ENCODE data around the gene ENHO.

ENHO gene

DNA sequence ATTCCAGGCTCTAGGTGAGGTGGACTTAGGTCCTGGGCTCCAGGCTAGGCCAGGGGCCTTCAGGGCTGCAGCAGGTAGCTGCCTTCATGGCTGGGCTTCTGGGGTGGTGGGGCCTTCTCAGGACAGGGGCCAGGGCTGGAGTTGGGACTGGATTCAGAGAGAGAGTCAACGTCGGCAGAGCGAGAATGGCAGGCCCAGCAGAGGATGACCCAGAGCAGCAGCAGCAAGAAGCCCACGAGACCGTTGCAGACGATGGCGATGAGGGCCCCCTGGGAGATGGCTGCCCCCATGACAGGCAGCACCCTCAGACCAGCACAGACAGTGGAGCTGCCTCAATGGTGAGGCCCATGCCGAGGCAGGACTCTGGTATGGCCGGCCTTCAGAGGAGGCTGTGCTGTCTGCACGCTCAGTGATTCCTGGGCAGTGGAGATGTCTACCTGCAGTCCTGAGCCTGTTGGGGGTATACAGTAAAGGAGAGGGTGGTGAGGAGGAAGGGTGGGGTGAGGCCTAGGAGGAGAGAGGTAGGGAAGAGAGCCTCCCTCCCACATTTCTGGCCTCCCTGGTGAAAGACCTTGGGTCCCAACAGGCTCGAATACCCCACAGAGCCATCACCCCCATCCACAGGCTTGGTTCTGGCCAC is 1.3 kb downstream of the ENHO start:
- Mint-ChIP-seq H3K9me3 (no peaks in the 10 kb centered on the region), H3K36me3 (ENCODE audit: low read depth) (no peaks in the 10 kb centered on the region), H3K27me3 (ENCODE audit: low read depth) (peaks cover 43% of the 10 kb centered on the region), H3K4me3 (peak overlapping the region; percentile 35 to 53 (median 39)), H3K4me1 (peaks cover 18% of the 10 kb centered on the region), H3K27ac (no peak overlapping the region)
- TF ChIP-seq, protein P1, sequence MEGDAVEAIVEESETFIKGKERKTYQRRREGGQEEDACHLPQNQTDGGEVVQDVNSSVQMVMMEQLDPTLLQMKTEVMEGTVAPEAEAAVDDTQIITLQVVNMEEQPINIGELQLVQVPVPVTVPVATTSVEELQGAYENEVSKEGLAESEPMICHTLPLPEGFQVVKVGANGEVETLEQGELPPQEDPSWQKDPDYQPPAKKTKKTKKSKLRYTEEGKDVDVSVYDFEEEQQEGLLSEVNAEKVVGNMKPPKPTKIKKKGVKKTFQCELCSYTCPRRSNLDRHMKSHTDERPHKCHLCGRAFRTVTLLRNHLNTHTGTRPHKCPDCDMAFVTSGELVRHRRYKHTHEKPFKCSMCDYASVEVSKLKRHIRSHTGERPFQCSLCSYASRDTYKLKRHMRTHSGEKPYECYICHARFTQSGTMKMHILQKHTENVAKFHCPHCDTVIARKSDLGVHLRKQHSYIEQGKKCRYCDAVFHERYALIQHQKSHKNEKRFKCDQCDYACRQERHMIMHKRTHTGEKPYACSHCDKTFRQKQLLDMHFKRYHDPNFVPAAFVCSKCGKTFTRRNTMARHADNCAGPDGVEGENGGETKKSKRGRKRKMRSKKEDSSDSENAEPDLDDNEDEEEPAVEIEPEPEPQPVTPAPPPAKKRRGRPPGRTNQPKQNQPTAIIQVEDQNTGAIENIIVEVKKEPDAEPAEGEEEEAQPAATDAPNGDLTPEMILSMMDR (IDR thresholded peaks at IDR 0.05; ENCODE audit: unreplicated experiment in 3 of 3) = no peak

DNA sequence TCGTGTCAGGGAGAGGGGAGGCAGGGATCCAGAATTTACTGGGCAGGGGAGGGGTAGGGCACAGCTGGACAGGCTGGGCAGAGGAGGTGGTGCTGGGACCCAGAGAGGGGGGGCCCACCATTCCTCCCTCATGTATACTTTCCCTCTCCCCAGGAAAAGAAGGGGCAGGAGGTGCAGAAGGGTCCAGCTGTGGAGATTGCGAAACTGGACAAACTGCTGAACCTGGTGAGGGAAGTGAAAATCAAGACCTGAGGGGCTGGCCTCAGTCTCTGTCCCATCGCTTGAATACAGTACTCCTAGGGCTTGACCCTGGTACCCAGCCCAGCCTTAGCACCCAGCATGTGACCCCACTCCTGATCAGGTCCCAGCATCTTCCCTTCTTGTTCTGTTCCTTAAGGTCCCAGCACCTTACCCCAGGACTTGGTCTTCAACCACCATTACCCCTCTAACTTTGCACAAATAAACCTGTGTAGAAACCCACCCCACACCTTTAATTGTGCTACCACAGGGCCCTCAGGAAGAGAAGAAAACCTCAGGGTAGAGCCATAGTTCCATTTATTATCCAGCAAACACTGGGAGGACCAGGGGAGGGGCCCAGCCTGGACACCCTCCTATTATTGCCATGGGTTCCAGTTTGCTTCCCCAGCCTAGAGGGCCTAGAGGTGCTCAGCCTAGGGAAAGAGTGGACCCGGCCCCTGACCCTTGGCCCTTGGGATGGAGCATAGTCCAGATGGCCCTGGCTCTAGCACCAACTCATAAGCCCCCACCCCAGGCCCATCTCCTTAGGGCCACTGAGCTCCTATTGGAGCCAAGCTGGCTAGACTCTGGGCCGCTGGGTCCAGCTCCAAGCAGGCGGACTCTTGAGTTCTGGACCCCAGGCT is 2.0 kb downstream of the ENHO start:
- Mint-ChIP-seq H3K27ac (no peak overlapping the region), H3K27me3 (ENCODE audit: low read depth) (peaks cover 46% of the 10 kb centered on the region), H3K36me3 (ENCODE audit: low read depth) (no peaks in the 10 kb centered on the region), H3K4me3 (peak overlapping the region in 2 of 3 experiments; percentile 11 to 46), H3K4me1 (peaks cover 18% of the 10 kb centered on the region), H3K9me3 (no peaks in the 10 kb centered on the region)
- TF ChIP-seq, protein P1 (IDR thresholded peaks at IDR 0.05; ENCODE audit: unreplicated experiment in 3 of 3) = no peak

GRCh38 chr9:34520096-34520495 is 2.7 kb downstream of the ENHO start:
- Mint-ChIP-seq H3K4me1 (peaks cover 18% of the 10 kb centered on the region), H3K27ac (no peak overlapping the region)

GRCh38 chr9:34519321-34520020 is 3.3 kb downstream of the ENHO start:
- Mint-ChIP-seq H3K4me1 (peaks cover 13% of the 10 kb centered on the region), H3K36me3 (ENCODE audit: low read depth) (no peaks in the 10 kb centered on the region), H3K9me3 (no peaks in the 10 kb centered on the region), H3K27ac (no peak overlapping the region), H3K27me3 (ENCODE audit: low read depth) (peaks cover 39% of the 10 kb centered on the region), H3K4me3 (peak overlapping the region in 1 of 3 experiments; percentile 7)
- TF ChIP-seq, protein P1 (IDR thresholded peaks at IDR 0.05; ENCODE audit: unreplicated experiment in 3 of 3) = no peak

More at GRCh38 chr9:34520096-34520495, 2.7 kb downstream of the ENHO start:
- Mint-ChIP-seq H3K9me3 (no peaks in the 10 kb centered on the region), H3K27me3 (ENCODE audit: low read depth) (peaks cover 41% of the 10 kb centered on the region), H3K4me3 (no peak overlapping the region), H3K36me3 (ENCODE audit: low read depth) (no peaks in the 10 kb centered on the region)
- TF ChIP-seq, protein P1 (IDR thresholded peaks at IDR 0.05; ENCODE audit: unreplicated experiment in 3 of 3) = no peak

DNA sequence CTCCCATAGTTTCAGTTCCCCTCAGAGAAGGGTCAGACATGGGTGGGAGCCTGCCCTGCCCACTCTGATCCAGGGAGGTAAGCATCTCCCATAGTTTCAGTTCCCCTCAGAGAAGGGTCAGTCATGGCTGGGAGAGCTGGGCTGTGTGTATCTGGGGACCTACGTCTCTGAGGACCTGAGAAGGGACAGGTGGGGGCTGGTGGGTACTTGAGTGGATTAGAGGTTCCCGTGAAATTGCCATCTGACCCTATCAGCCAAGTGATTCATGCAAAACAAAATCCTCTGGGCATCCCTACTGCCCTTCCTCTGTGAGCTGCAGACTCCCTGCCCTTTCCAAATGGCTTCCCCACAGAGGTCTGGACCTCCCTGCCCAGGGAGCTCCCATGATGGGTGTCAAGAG is 3.9 kb downstream of the ENHO start:
- TF ChIP-seq, protein P1 (IDR thresholded peaks at IDR 0.05; ENCODE audit: unreplicated experiment in 3 of 3) = no peak
- Mint-ChIP-seq H3K4me1 (peaks cover 11% of the 10 kb centered on the region), H3K9me3 (no peaks in the 10 kb centered on the region), H3K27ac (no peak overlapping the region), H3K4me3 (no peak overlapping the region), H3K36me3 (ENCODE audit: low read depth) (no peaks in the 10 kb centered on the region), H3K27me3 (ENCODE audit: low read depth) (peaks cover 43% of the 10 kb centered on the region)

Measured in nephron (organoid).